ENCODE measurements around the gene SIAH2.

SIAH2 gene

GRCh38 chr3:150806185-150806835 lies 43.3 kb upstream of the SIAH2 start:
- DNase-seq, result no peak
- no peaks in the 10 kb centered on the region for H3K79me2 ChIP-seq (ENCODE audit: low read length)
- H3K4me3 ChIP-seq (ENCODE audit: low read length), result no peak overlapping the region
- no peak overlapping the region for H3K27ac ChIP-seq (ENCODE audit: low read length)
- no peaks in the 10 kb centered on the region for H3K4me1 ChIP-seq (ENCODE audit: low read length)
- H4K20me1 ChIP-seq (ENCODE audit: insufficient read depth, low read length), result no peaks in the 10 kb centered on the region
- H3F3A ChIP-seq (ENCODE audit: insufficient read depth, low read length), result no peaks in the 10 kb centered on the region
- no peaks in the 10 kb centered on the region for H3K27me3 ChIP-seq (replicated peaks; ENCODE audit: insufficient read depth, low read length)
- no peak overlapping the region for H2AFZ ChIP-seq (ENCODE audit: low read length)
- no peak overlapping the region for H3K4me2 ChIP-seq (ENCODE audit: low read depth, low read length)
- no peaks in the 10 kb centered on the region for H3K9me2 ChIP-seq (replicated peaks; ENCODE audit: insufficient read depth, low read length)
- no peak for TF ChIP-seq EZH2 (optimal IDR thresholded peaks at IDR 0.05; ENCODE audit: low read depth, low read length)
- TF ChIP-seq EZH2phosphoT487 (IDR thresholded peaks at IDR 0.05; ENCODE audit: low read length), result no peak
- no peak for TF ChIP-seq CTCF (IDR thresholded peaks at IDR 0.05; ENCODE audit: low read length)
- H3K36me3 ChIP-seq (replicated peaks; ENCODE audit: insufficient read depth, low read length), result no peaks in the 10 kb centered on the region
- H3K9ac ChIP-seq (ENCODE audit: low read length), result no peak overlapping the region
- no peaks in the 10 kb centered on the region for H3K9me3 ChIP-seq (replicated peaks; ENCODE audit: insufficient read depth, low read length)

GRCh38 chr3:150805354-150805753 lies 42.4 kb upstream of the SIAH2 start:
- Histone ChIP-seq H3K36me3 (replicated peaks; ENCODE audit: insufficient read depth, low read length) (no peaks in the 10 kb centered on the region), H3K9me2 (replicated peaks; ENCODE audit: insufficient read depth, low read length) (no peaks in the 10 kb centered on the region), H4K20me1 (ENCODE audit: insufficient read depth, low read length) (no peaks in the 10 kb centered on the region), H3K9me3 (replicated peaks; ENCODE audit: insufficient read depth, low read length) (no peaks in the 10 kb centered on the region), H2AFZ (ENCODE audit: low read length) (no peak overlapping the region), H3K79me2 (ENCODE audit: low read length) (no peaks in the 10 kb centered on the region), H3K4me1 (ENCODE audit: low read length) (no peaks in the 10 kb centered on the region), H3K9ac (ENCODE audit: low read length) (no peak overlapping the region), H3K27ac (ENCODE audit: low read length) (no peak overlapping the region), H3K27me3 (replicated peaks; ENCODE audit: insufficient read depth, low read length) (no peaks in the 10 kb centered on the region), H3K4me3 (ENCODE audit: low read length) (no peak overlapping the region), H3K4me2 (ENCODE audit: low read depth, low read length) (no peak overlapping the region), H3F3A (ENCODE audit: insufficient read depth, low read length) (no peaks in the 10 kb centered on the region)
- TF ChIP-seq EZH2phosphoT487 (IDR thresholded peaks at IDR 0.05; ENCODE audit: low read length) (no peak), EZH2 (optimal IDR thresholded peaks at IDR 0.05; ENCODE audit: low read depth, low read length) (no peak), CTCF (IDR thresholded peaks at IDR 0.05; ENCODE audit: low read length) (no peak)
- DNase-seq, result no peak

GRCh38 chr3:150803440-150803985 lies 40.5 kb upstream of the SIAH2 start:
- TF ChIP-seq EZH2 (optimal IDR thresholded peaks at IDR 0.05; ENCODE audit: low read depth, low read length), result no peak
- no peak for TF ChIP-seq EZH2phosphoT487 (IDR thresholded peaks at IDR 0.05; ENCODE audit: low read length)
- no peak for TF ChIP-seq CTCF (IDR thresholded peaks at IDR 0.05; ENCODE audit: low read length)
- no peak overlapping the region for H3K27ac ChIP-seq (ENCODE audit: low read length)
- H3F3A ChIP-seq (ENCODE audit: insufficient read depth, low read length), result no peaks in the 10 kb centered on the region
- DNase-seq, result no peak
- H3K9ac ChIP-seq (ENCODE audit: low read length), result no peak overlapping the region
- H3K4me1 ChIP-seq (ENCODE audit: low read length), result no peaks in the 10 kb centered on the region
- no peak overlapping the region for H2AFZ ChIP-seq (ENCODE audit: low read length)
- H3K27me3 ChIP-seq (replicated peaks; ENCODE audit: insufficient read depth, low read length), result no peaks in the 10 kb centered on the region
- no peaks in the 10 kb centered on the region for H3K36me3 ChIP-seq (replicated peaks; ENCODE audit: insufficient read depth, low read length)
- H3K9me2 ChIP-seq (replicated peaks; ENCODE audit: insufficient read depth, low read length), result no peaks in the 10 kb centered on the region
- H3K9me3 ChIP-seq (replicated peaks; ENCODE audit: insufficient read depth, low read length), result no peaks in the 10 kb centered on the region
- H3K79me2 ChIP-seq (ENCODE audit: low read length), result no peaks in the 10 kb centered on the region
- H4K20me1 ChIP-seq (ENCODE audit: insufficient read depth, low read length), result no peaks in the 10 kb centered on the region
- no peak overlapping the region for H3K4me2 ChIP-seq (ENCODE audit: low read depth, low read length)
- no peak overlapping the region for H3K4me3 ChIP-seq (ENCODE audit: low read length)

Measured in MM.1S (cell line).